HG03457 (cell line): ENCODE results near the gene ANKRD39.

Source experiments
- ATAC-seq: cut with Tn5 transposase; IDR thresholded peaks from one replicate; pipeline ENCODE4 v1.9.1; 2021; ENCODE audit warnings: moderate number of reproducible peaks; ENCODE audit not compliant: unreplicated experiment

Gene ANKRD39

GRCh38 chr2:96859099-96859649, 1.4 kb upstream of the ANKRD39 start:
- no peak for ATAC-seq

GRCh38 chr2:96856776-96857666, 795 bp downstream of the ANKRD39 start:
- ATAC-seq: no peak

GRCh38 chr2:96853321-96853720, 4.5 kb downstream of the ANKRD39 start:
- no peak for ATAC-seq

- no peak for ATAC-seq
Measured at GRCh38 chr2:96852667-96853066, 5.1 kb downstream of the ANKRD39 start.

- ATAC-seq: no peak
Measured at GRCh38 chr2:96848264-96848663, 9.6 kb downstream of the ANKRD39 start.

- ATAC-seq: no peak
Measured at GRCh38 chr2:96847586-96847985, 10.2 kb downstream of the ANKRD39 start.

GRCh38 chr2:96846825-96847224, 11.0 kb downstream of the ANKRD39 start:
- ATAC-seq: no peak

- ATAC-seq: no peak
Measured at GRCh38 chr2:96844405-96844808, 13.4 kb downstream of the ANKRD39 start.

GRCh38 chr2:96843538-96844268, 14.1 kb downstream of the ANKRD39 start, which contains the start of gene ANKRD23:
ANKRD23 (minus strand) TSS chr2:96844021; CDS start chr2:96843992, 29 bp downstream.
- ATAC-seq: no peak

GRCh38 chr2:96842600-96842999, 15.2 kb downstream of the ANKRD39 start:
- no peak for ATAC-seq

- no peak for ATAC-seq
Measured at GRCh38 chr2:96841701-96842495, 15.9 kb downstream of the ANKRD39 start.

- no peak for ATAC-seq
Measured at GRCh38 chr2:96839875-96840850, 17.7 kb downstream of the ANKRD39 start.

- no peak for ATAC-seq
Measured at GRCh38 chr2:96839293-96839874, 18.4 kb downstream of the ANKRD39 start.

GRCh38 chr2:96838345-96839292, 19.2 kb downstream of the ANKRD39 start:
- no peak for ATAC-seq

GRCh38 chr2:96837575-96837974, 20.2 kb downstream of the ANKRD39 start:
- no peak for ATAC-seq

GRCh38 chr2:96835830-96836229, 22.0 kb downstream of the ANKRD39 start:
- ATAC-seq: no peak

- ATAC-seq: no peak
Measured at GRCh38 chr2:96832754-96833507, 24.9 kb downstream of the ANKRD39 start.

- ATAC-seq: no peak
Measured at GRCh38 chr2:96832408-96832753, 25.4 kb downstream of the ANKRD39 start.
